PC-9 (cell line): ENCODE data around the gene PRKAG2.

Experiments used
- EZH2 ChIP-seq: fragments of 200-600 bp; sonication (generic); IDR thresholded peaks from 2 replicates; pipeline ENCODE4 v1.8.0; 2017; ENCODE audit warnings: antibody characterized with exemption, low read depth
- TF ChIP-seq, protein P1 (sequence below): fragments of 200-600 bp; sonication (generic); conservative IDR thresholded peaks from 2 replicates; pipeline ENCODE4 v1.6.1; 2017; ENCODE audit warnings: mixed run types, antibody characterized with exemption, mild to moderate bottlenecking, moderate library complexity

GRCh38 chr7:151699147-151699927, 177.6 kb downstream of the PRKAG2 start:
- TF ChIP-seq, protein P1, sequence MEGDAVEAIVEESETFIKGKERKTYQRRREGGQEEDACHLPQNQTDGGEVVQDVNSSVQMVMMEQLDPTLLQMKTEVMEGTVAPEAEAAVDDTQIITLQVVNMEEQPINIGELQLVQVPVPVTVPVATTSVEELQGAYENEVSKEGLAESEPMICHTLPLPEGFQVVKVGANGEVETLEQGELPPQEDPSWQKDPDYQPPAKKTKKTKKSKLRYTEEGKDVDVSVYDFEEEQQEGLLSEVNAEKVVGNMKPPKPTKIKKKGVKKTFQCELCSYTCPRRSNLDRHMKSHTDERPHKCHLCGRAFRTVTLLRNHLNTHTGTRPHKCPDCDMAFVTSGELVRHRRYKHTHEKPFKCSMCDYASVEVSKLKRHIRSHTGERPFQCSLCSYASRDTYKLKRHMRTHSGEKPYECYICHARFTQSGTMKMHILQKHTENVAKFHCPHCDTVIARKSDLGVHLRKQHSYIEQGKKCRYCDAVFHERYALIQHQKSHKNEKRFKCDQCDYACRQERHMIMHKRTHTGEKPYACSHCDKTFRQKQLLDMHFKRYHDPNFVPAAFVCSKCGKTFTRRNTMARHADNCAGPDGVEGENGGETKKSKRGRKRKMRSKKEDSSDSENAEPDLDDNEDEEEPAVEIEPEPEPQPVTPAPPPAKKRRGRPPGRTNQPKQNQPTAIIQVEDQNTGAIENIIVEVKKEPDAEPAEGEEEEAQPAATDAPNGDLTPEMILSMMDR, result no peak
- TF ChIP-seq EZH2, result no peak
